Measurements from ENCODE around the gene EFCAB8. TPM values are rescaled to one million over a fixed set of nuclear protein-coding genes. Genes with fewer than 3 reads are reported as not detected.

EFCAB8 gene
- total RNA-seq, 2 experiments from 2014 or later: 0.24 to 0.83 TPM

DNA sequence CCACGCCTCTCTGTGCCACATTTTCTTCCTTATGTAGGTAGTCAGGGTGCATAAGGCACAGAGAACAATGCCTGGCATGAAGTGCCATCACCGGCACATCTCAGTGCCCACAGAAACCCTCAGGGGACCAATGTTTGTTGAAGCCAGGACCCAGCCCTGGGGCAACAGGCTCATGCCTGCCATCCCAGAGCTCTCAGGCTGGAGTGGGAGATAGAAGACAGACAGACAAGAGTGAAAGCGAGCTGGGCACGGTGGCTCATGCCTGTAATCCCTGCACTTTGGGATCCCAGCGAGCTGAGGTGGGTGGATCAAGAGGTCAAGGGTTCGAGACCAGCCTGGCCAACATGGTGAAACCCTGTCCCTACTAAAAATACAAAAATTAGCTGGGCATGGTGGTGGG is 13.5 kb downstream of the EFCAB8 start:
- Mint-ChIP-seq H3K4me3 (no peak overlapping the region), H3K9me3 (no peaks in the 10 kb centered on the region), H3K27ac (no peak overlapping the region), H3K27me3 (no peaks in the 10 kb centered on the region), H3K36me3 (no peaks in the 10 kb centered on the region), H3K4me1 (ENCODE audit: low read depth) (no peaks in the 10 kb centered on the region)
- ChIA-PET CTCF (no interaction called here), POLR2A (interaction anchor here (0.6 kb wide), 1 partner anchor 711 kb away, joined by 4 read pairs; no protein-coding TSS in a partner anchor)
- intact Hi-C loops (cut with micrococcal nuclease): no loop called here
- DNase-seq: no peak

DNA sequence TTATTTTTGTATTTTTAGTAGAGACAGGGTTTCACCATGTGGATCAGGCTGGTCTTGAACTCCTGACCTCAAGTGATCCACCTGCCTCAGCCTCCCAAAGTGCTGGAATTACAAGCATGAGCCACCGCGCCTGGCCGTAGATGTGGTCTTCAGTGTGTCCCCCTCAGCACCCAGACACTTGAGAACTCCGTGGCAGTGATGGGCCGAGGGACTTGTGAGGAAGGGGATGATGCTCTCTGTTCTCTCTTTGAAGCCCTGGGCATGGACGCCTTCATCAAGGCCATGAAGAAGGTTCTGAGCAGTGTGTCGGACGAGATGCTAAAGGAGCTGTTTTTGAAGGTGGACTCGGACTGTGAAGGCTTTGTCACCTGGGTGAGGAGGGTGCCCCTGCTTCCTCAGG is 16.9 kb downstream of the EFCAB8 start:
- H3K4me1 Mint-ChIP-seq (ENCODE audit: low read depth): no peaks in the 10 kb centered on the region
- H3K27me3 Mint-ChIP-seq: no peaks in the 10 kb centered on the region
- no peaks in the 10 kb centered on the region for H3K9me3 Mint-ChIP-seq
- no peak overlapping the region for H3K27ac Mint-ChIP-seq
- intact Hi-C loops (cut with micrococcal nuclease): no loop called here
- no peaks in the 10 kb centered on the region for H3K36me3 Mint-ChIP-seq
- ChIA-PET POLR2A (no interaction called here), CTCF (no interaction called here)
- DNase-seq: no peak
- H3K4me3 Mint-ChIP-seq: no peak overlapping the region

DNA sequence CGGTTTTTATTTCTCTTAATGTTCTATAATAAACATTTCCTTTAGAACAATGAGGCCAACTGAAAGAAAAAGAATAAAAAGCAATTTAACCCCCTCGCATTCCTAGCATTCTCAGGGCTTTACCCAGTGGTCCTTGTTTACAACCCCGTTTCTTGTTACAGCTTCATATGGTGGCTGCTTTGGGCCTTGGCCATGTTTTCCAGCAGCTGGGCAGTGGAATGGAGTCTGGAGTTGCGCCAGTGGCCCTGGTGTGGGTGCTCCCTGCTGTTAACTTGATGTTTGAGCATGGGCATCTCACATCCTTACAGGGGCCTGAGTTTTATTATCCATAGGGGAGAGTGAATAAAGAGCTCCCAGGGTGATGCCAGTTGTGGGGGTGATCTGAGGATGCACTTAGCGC is 18.8 kb downstream of the EFCAB8 start:
- no peaks in the 10 kb centered on the region for H3K36me3 Mint-ChIP-seq
- intact Hi-C loops (cut with micrococcal nuclease): no loop called here
- H3K4me3 Mint-ChIP-seq: no peak overlapping the region
- no peak for DNase-seq
- H3K27me3 Mint-ChIP-seq: no peaks in the 10 kb centered on the region
- no peaks in the 10 kb centered on the region for H3K4me1 Mint-ChIP-seq (ENCODE audit: low read depth)
- H3K27ac Mint-ChIP-seq: no peak overlapping the region
- CTCF ChIA-PET: no interaction called here
- POLR2A ChIA-PET: no interaction called here
- H3K9me3 Mint-ChIP-seq: no peaks in the 10 kb centered on the region

DNA sequence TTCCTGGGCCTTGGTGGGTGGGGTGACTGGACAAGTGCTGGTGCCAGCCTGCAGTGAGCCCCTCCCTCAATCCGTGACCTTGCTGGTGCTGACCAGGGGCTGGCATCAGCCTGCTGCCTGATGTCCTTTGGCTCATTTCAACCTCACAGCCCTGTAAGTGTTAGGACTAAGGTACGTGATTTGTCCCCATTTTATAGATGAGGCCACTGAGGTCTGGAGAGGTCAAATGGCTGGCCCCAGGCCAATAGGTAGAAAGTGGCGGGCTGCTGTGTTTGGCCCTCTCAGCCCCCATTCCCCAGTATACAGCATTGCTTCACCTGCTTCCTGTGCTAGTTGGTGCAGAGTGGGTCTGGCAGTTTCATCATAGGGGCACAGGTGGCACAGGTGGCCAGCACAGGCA is 20.1 kb downstream of the EFCAB8 start:
- intact Hi-C loops (cut with micrococcal nuclease): no loop called here
- Mint-ChIP-seq H3K27me3 (no peaks in the 10 kb centered on the region), H3K4me3 (no peak overlapping the region), H3K4me1 (ENCODE audit: low read depth) (no peaks in the 10 kb centered on the region), H3K9me3 (no peaks in the 10 kb centered on the region), H3K36me3 (no peaks in the 10 kb centered on the region), H3K27ac (no peak overlapping the region)
- POLR2A ChIA-PET: no interaction called here
- CTCF ChIA-PET: no interaction called here
- DNase-seq: no peak

DNA sequence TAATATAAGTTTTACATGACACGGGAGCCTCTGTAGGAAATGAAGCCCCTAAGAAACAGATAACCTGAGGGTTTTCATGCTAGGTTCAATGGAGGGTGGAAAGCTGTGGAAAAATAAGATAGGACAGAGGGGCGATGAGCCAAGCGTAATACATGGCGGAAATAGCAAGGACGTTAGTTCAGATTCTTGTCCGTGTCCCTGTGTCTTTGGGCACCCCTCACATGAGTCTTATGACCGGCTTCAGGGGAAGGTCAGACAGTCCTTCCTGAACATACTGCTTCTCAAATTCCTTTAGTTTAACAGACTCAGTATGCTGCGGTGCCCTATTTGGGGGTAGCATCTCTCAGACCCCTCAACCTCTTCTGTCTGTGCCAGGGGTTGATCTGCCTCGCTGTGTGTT is 20.8 kb downstream of the EFCAB8 start:
- Mint-ChIP-seq H3K4me3 (no peak overlapping the region), H3K36me3 (no peaks in the 10 kb centered on the region), H3K9me3 (no peaks in the 10 kb centered on the region), H3K4me1 (ENCODE audit: low read depth) (no peaks in the 10 kb centered on the region), H3K27ac (no peak overlapping the region), H3K27me3 (no peaks in the 10 kb centered on the region)
- DNase-seq: no peak
- CTCF ChIA-PET: no interaction called here
- intact Hi-C loops (cut with micrococcal nuclease): no loop called here
- POLR2A ChIA-PET: no interaction called here

DNA sequence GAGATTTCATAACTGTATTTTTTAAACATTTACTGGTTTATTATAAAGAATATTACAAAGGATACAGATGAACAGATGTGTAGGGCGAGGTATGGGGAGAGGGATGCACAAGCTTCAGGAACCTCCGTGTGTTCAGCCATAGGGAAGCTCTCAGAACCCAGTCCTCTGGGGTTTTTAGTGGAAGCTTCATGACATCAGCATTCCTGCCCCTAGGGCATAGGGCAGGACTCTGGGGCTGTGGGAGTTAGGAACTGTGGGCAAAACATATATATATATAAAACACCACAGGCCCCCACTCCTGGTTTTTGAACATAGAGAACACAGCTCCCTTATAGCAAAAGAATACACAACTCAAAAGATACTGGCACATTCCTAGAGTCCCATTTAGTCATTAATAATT is 21.9 kb downstream of the EFCAB8 start:
- no peaks in the 10 kb centered on the region for H3K9me3 Mint-ChIP-seq
- no peak for DNase-seq
- POLR2A ChIA-PET: no interaction called here
- no peaks in the 10 kb centered on the region for H3K4me1 Mint-ChIP-seq (ENCODE audit: low read depth)
- H3K27ac Mint-ChIP-seq: no peak overlapping the region
- CTCF ChIA-PET: no interaction called here
- H3K36me3 Mint-ChIP-seq: no peaks in the 10 kb centered on the region
- H3K4me3 Mint-ChIP-seq: no peak overlapping the region
- no peaks in the 10 kb centered on the region for H3K27me3 Mint-ChIP-seq
- intact Hi-C loops (cut with micrococcal nuclease): no loop called here

DNA sequence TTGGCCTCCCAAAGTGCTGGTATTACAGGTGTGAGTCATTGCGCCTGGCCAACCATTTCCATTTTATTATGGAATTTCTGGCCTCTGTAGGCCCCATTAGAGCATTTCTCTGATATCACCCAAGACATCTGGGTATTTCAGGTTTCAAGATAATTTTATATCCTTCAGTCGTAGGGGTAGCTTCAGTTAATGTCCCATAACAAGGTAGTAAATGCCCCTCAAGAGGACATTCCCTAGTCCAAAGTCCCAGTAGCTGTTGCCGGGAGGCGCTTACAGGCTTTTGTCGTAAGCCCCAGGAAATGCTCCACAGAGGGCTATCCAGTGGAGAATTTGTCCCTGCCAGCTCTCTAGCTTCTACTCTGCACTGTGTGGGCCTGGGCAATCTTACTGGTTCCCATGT is 24.4 kb downstream of the EFCAB8 start:
- no peak for DNase-seq
- Mint-ChIP-seq H3K27me3 (no peaks in the 10 kb centered on the region), H3K4me3 (no peak overlapping the region), H3K4me1 (ENCODE audit: low read depth) (no peaks in the 10 kb centered on the region), H3K9me3 (no peaks in the 10 kb centered on the region), H3K27ac (no peak overlapping the region), H3K36me3 (no peaks in the 10 kb centered on the region)
- CTCF ChIA-PET: interaction anchor here (0.8 kb wide), 1 partner anchor 9 kb away, joined by 4 read pairs; no protein-coding TSS in a partner anchor
- POLR2A ChIA-PET: no interaction called here
- intact Hi-C loops (cut with micrococcal nuclease): no loop called here

DNA sequence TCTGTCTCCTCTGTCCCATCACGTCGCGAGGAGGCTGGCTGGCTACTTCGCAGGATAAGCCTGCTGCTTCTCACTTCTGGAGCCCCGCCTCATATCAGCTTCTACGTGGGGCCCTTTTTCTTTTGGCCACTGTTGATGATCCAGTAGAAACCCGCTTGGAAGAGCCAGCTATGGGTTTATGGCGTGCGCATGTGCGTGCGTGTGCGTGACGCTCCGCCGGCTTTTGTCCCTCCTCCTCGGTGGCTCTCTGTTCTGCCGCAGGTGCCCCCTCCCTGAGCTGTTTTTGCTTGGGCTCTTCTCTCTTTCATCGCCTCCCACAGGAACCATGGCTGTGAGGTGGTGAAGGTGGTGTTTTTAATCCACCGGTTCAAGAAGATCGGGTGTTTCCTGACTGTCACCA is 26.5 kb downstream of the EFCAB8 start:
- Mint-ChIP-seq H3K27ac (no peak overlapping the region), H3K27me3 (no peaks in the 10 kb centered on the region), H3K9me3 (no peaks in the 10 kb centered on the region), H3K4me1 (ENCODE audit: low read depth) (no peaks in the 10 kb centered on the region), H3K4me3 (no peak overlapping the region), H3K36me3 (no peaks in the 10 kb centered on the region)
- no peak for DNase-seq
- intact Hi-C loops (cut with micrococcal nuclease): no loop called here
- POLR2A ChIA-PET: no interaction called here
- CTCF ChIA-PET: interaction anchor here (2.0 kb wide), 1 partner anchor 17 kb away, joined by 5 read pairs; no protein-coding TSS in a partner anchor

DNA sequence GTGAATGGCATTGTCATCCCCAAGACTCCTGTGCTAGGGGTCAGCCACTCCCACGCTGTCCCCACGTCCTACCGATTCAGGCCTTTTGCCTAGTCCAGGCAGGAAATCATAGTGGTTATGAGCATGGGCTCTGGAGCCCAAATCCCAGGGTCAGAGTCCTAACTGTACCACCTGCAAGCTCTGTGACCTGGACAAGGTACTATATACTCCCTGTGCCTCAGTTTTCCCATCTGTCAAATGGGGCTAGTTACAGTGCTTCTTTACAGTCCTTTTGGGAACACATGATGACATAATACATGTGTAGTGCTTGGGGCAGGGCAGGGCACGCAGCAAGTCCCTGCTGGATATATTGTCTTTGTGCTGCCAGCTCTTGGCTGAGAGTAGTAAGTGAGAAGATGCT is 27.2 kb downstream of the EFCAB8 start:
- no peaks in the 10 kb centered on the region for H3K4me1 Mint-ChIP-seq (ENCODE audit: low read depth)
- H3K36me3 Mint-ChIP-seq: no peaks in the 10 kb centered on the region
- no peak for DNase-seq
- no peaks in the 10 kb centered on the region for H3K9me3 Mint-ChIP-seq
- ChIA-PET CTCF (interaction anchor here (2.0 kb wide), 1 partner anchor 16 kb away, joined by 5 read pairs; no protein-coding TSS in a partner anchor), POLR2A (no interaction called here)
- H3K4me3 Mint-ChIP-seq: no peak overlapping the region
- intact Hi-C loops (cut with micrococcal nuclease): no loop called here
- no peaks in the 10 kb centered on the region for H3K27me3 Mint-ChIP-seq
- H3K27ac Mint-ChIP-seq: no peak overlapping the region

DNA sequence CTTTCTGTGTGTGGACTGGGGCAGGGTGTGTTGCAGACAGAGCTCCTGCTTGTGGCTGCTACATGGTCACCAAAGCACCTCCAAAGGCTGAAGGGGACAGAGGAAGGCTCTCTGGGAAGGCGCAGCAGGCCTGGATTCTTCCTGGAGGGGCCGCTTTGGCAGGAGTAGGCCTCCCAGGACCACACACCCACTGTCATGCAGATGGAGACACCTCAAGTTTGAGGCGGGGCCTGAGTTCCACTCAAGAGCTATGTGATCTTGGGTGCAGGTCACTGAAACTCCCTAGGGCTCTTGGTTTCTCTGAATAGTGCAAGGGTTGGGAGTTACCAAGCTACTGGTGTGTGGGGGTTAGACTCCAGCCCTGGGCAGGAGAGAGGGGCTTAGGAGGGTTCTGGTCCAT is 27.9 kb downstream of the EFCAB8 start:
- Mint-ChIP-seq H3K4me1 (ENCODE audit: low read depth) (no peaks in the 10 kb centered on the region), H3K36me3 (no peaks in the 10 kb centered on the region), H3K9me3 (no peaks in the 10 kb centered on the region), H3K27ac (no peak overlapping the region), H3K4me3 (no peak overlapping the region), H3K27me3 (no peaks in the 10 kb centered on the region)
- POLR2A ChIA-PET: no interaction called here
- CTCF ChIA-PET: no interaction called here
- DNase-seq: no peak
- intact Hi-C loops (cut with micrococcal nuclease): no loop called here

DNA sequence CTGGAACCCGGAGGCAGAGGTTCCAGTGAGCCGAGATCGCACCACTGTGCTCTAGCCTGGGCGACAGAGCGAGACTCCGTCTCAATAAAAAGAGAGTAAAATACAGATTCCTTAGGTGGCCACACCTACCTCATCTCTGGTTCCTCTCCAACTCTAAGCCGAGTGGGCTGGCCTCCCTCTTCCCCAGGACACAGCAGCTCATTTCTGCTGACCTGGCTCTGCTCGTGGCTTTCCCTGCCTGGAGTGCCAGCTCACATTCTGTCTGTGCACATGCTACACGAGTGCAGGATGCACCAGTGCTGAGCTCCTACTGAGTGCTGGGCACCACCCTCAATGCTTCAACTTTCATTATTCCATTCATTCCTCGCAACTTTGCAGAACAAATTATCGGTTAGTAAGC is 28.8 kb downstream of the EFCAB8 start:
- Mint-ChIP-seq H3K27me3 (no peaks in the 10 kb centered on the region), H3K4me1 (ENCODE audit: low read depth) (no peaks in the 10 kb centered on the region), H3K4me3 (no peak overlapping the region), H3K27ac (no peak overlapping the region), H3K9me3 (no peaks in the 10 kb centered on the region), H3K36me3 (no peaks in the 10 kb centered on the region)
- CTCF ChIA-PET: no interaction called here
- POLR2A ChIA-PET: no interaction called here
- no peak for DNase-seq
- intact Hi-C loops (cut with micrococcal nuclease): no loop called here

DNA sequence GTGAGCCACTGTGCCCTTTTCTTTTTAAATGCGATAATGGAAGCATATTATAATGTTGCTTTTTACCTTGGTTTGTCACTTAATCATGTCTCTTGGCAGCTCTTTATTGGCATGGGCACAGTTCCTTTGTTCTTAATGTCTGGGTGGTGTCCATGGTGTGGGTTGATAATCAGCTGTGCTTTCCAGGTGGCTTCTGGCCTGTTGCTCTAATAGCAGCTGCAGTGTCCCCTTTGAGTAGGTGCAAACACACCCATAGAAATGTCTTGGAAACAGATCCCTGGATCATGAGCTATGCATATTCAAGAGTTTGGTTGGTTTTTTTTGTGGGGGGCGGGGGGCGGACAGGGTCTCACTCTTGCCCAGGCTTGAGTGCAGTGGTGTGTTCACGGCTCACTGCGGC is 29.9 kb downstream of the EFCAB8 start:
- intact Hi-C loops (cut with micrococcal nuclease): no loop called here
- Mint-ChIP-seq H3K4me3 (no peak overlapping the region), H3K27ac (no peak overlapping the region), H3K36me3 (no peaks in the 10 kb centered on the region), H3K9me3 (no peaks in the 10 kb centered on the region), H3K27me3 (no peaks in the 10 kb centered on the region), H3K4me1 (ENCODE audit: low read depth) (no peaks in the 10 kb centered on the region)
- no peak for DNase-seq
- ChIA-PET POLR2A (no interaction called here), CTCF (interaction anchor here (1.0 to 1.2 kb wide), 2 partner anchors 13 to 99 kb away, joined by 3 to 4 read pairs; no protein-coding TSS in a partner anchor)

DNA sequence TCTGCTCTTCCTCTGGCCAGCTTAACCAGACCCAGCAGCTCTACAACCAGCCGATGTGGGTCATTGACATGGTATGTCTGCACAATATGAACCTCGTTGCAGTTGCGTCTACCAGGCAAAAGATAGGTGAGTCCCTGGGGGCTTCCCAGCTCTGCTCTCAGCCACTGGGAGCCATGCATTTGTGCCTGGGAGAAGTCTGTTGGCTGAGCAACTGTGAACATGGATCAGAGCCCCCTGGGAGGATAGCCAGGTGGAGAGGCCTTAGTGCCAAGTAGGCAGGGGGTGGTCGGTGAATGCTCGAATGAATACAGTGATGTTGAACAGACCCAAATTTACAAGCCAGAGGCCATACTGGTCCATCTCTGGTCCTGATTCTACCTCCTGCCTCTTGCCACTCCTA is 30.6 kb downstream of the EFCAB8 start:
- no peaks in the 10 kb centered on the region for H3K4me1 Mint-ChIP-seq (ENCODE audit: low read depth)
- POLR2A ChIA-PET: no interaction called here
- no peak overlapping the region for H3K4me3 Mint-ChIP-seq
- H3K36me3 Mint-ChIP-seq: no peaks in the 10 kb centered on the region
- intact Hi-C loops (cut with micrococcal nuclease): no loop called here
- no peak overlapping the region for H3K27ac Mint-ChIP-seq
- no peaks in the 10 kb centered on the region for H3K9me3 Mint-ChIP-seq
- H3K27me3 Mint-ChIP-seq: no peaks in the 10 kb centered on the region
- CTCF ChIA-PET: interaction anchor here (1.0 to 1.2 kb wide), 2 partner anchors 13 to 99 kb away, joined by 3 to 4 read pairs; no protein-coding TSS in a partner anchor
- no peak for DNase-seq

DNA sequence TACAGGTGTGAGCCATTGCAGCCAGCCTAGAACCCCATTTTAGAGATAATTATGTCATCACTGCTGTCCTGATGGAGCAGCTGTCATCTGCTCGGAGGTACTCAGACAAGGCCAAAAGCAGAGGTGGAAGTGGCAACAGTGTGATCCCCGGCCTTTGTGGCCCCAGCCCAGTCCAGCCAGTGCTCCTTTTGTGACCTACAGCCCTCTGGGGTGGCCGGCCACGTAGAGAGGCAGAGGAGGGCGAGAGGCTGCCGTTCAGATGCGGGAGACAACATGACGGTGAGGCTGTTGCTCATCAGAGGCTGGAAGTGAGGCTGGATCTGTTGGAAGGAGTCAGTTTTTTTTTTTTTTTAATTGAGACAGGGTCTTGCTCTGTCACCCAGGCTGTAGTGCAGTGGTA is 32.8 kb downstream of the EFCAB8 start:
- DNase-seq: no peak
- no peaks in the 10 kb centered on the region for H3K27me3 Mint-ChIP-seq
- no peak overlapping the region for H3K4me3 Mint-ChIP-seq
- no peaks in the 10 kb centered on the region for H3K9me3 Mint-ChIP-seq
- H3K4me1 Mint-ChIP-seq (ENCODE audit: low read depth): no peaks in the 10 kb centered on the region
- ChIA-PET CTCF (interaction anchor here (0.8 kb wide), 1 partner anchor 9 kb away, joined by 4 read pairs; no protein-coding TSS in a partner anchor), POLR2A (no interaction called here)
- intact Hi-C loops (cut with micrococcal nuclease): no loop called here
- H3K27ac Mint-ChIP-seq: no peak overlapping the region
- no peaks in the 10 kb centered on the region for H3K36me3 Mint-ChIP-seq

Measured in activated CD4-positive, alpha-beta memory T cell treated with anti-CD3 and anti-CD28 coated beads for 36 hours (primary cell).